ENCODE measurements around the gene RNF38.
"Not testable (repeated sequence)": the region's sequence is repeated elsewhere in the genome, so short reads cannot be mapped to it uniquely, and the experiment has no call there.

The RNF38 gene

GRCh38 chr9:36323926-36324325 is 76.1 kb downstream of the RNF38 start:
- Histone ChIP-seq H3K9me3 (ENCODE audit: control extremely low read depth in 1 of 5, control insufficient read depth in 4 of 5, insufficient read depth in 2 of 5, low read depth in 1 of 5, low read length in 4 of 5) (no peaks in the 10 kb centered on the region), H3K27me3 (replicated peaks in 2 of 5; ENCODE audit: control insufficient read depth in 4 of 5, insufficient read depth in 5 of 5, low read length in 4 of 5) (no peaks in the 10 kb centered on the region), H3K27ac (ENCODE audit: insufficient read depth in 1 of 2, low read depth in 1 of 2, low read length in 2 of 2, poor library complexity in 1 of 2, severe bottlenecking in 2 of 2) (no peak overlapping the region), H3K4me3 (ENCODE audit: control insufficient read depth in 1 of 7, extremely low read depth in 1 of 7, insufficient read depth in 4 of 7, low read depth in 2 of 7, low read length in 6 of 7) (no peak overlapping the region), H3K36me3 (ENCODE audit: control insufficient read depth in 4 of 4, insufficient read depth in 4 of 4, low read length in 3 of 4) (no peaks in the 10 kb centered on the region), H3K4me1 (ENCODE audit: control extremely low read depth in 1 of 4, control insufficient read depth in 4 of 4, insufficient read depth in 4 of 4, low read length in 3 of 4) (peaks cover 0 to 2% (median 0%) of the 10 kb centered on the region in 4 experiments)
- CTCF ChIA-PET, result interaction anchor here (0.9 to 1.6 kb wide), 3 partner anchors 10 to 76 kb away, joined by 3 to 4 read pairs (median 3); no protein-coding TSS in a partner anchor
- WGBS (ENCODE audit: insufficient coverage), result 97% methylated on average over 12 of the region's 12 CpGs
- POLR2A ChIA-PET, result no interaction called here
- DNase-seq, result no peak

- Histone ChIP-seq H3K4me1 (ENCODE audit: control extremely low read depth in 1 of 4, control insufficient read depth in 4 of 4, insufficient read depth in 4 of 4, low read length in 3 of 4) (no peaks in the 10 kb centered on the region), H3K9me3 (ENCODE audit: control extremely low read depth in 1 of 5, control insufficient read depth in 4 of 5, insufficient read depth in 2 of 5, low read depth in 1 of 5, low read length in 4 of 5) (no peaks in the 10 kb centered on the region), H3K36me3 (ENCODE audit: control insufficient read depth in 4 of 4, insufficient read depth in 4 of 4, low read length in 3 of 4) (no peaks in the 10 kb centered on the region), H3K27ac (ENCODE audit: insufficient read depth in 1 of 2, low read depth in 1 of 2, low read length in 2 of 2, poor library complexity in 1 of 2, severe bottlenecking in 2 of 2) (no peak overlapping the region), H3K4me3 (ENCODE audit: control insufficient read depth in 1 of 7, extremely low read depth in 1 of 7, insufficient read depth in 4 of 7, low read depth in 2 of 7, low read length in 6 of 7) (no peak overlapping the region), H3K27me3 (replicated peaks in 2 of 5; ENCODE audit: control insufficient read depth in 4 of 5, insufficient read depth in 5 of 5, low read length in 4 of 5) (no peaks in the 10 kb centered on the region)
- CTCF ChIA-PET, result interaction anchor here (1.3 to 1.4 kb wide), 2 partner anchors 8 to 70 kb away, joined by 3 read pairs; no protein-coding TSS in a partner anchor
- POLR2A ChIA-PET, result no interaction called here
- no peak for DNase-seq
- WGBS (ENCODE audit: insufficient coverage), result no CpG with 5 or more reads among the region's 3 CpGs
Observed at GRCh38 chr9:36322462-36322861, 77.6 kb downstream of the RNF38 start.

- WGBS (ENCODE audit: insufficient coverage), result no CpG with 5 or more reads among the region's 4 CpGs
- H3K4me3 ChIP-seq (ENCODE audit: control insufficient read depth in 1 of 7, extremely low read depth in 1 of 7, insufficient read depth in 4 of 7, low read depth in 2 of 7, low read length in 6 of 7); H3K9me3 ChIP-seq (ENCODE audit: control extremely low read depth in 1 of 5, control insufficient read depth in 4 of 5, insufficient read depth in 2 of 5, low read depth in 1 of 5, low read length in 4 of 5); POLR2A ChIA-PET; H3K4me1 ChIP-seq (ENCODE audit: control extremely low read depth in 1 of 4, control insufficient read depth in 4 of 4, insufficient read depth in 4 of 4, low read length in 3 of 4); H3K36me3 ChIP-seq (ENCODE audit: control insufficient read depth in 4 of 4, insufficient read depth in 4 of 4, low read length in 3 of 4); H3K27me3 ChIP-seq (replicated peaks in 2 of 5; ENCODE audit: control insufficient read depth in 4 of 5, insufficient read depth in 5 of 5, low read length in 4 of 5); H3K27ac ChIP-seq (ENCODE audit: insufficient read depth in 1 of 2, low read depth in 1 of 2, low read length in 2 of 2, poor library complexity in 1 of 2, severe bottlenecking in 2 of 2); DNase-seq: not testable (repeated sequence)
- CTCF ChIA-PET, result interaction anchor here (1.4 kb wide), 1 partner anchor 70 kb away, joined by 3 read pairs; no protein-coding TSS in a partner anchor
Observed at GRCh38 chr9:36321903-36322302, 78.2 kb downstream of the RNF38 start.

- DNase-seq, result no peak
- 96% methylated on average over 4 of the region's 5 CpGs for WGBS (ENCODE audit: insufficient coverage)
- POLR2A ChIA-PET, result no interaction called here
- Histone ChIP-seq H3K4me1 (ENCODE audit: control extremely low read depth in 1 of 4, control insufficient read depth in 4 of 4, insufficient read depth in 4 of 4, low read length in 3 of 4) (peaks cover 0 to 4% (median 0%) of the 10 kb centered on the region in 4 experiments), H3K9me3 (ENCODE audit: control extremely low read depth in 1 of 5, control insufficient read depth in 4 of 5, insufficient read depth in 2 of 5, low read depth in 1 of 5, low read length in 4 of 5) (no peaks in the 10 kb centered on the region), H3K36me3 (ENCODE audit: control insufficient read depth in 4 of 4, insufficient read depth in 4 of 4, low read length in 3 of 4) (no peaks in the 10 kb centered on the region), H3K4me3 (ENCODE audit: control insufficient read depth in 1 of 7, extremely low read depth in 1 of 7, insufficient read depth in 4 of 7, low read depth in 2 of 7, low read length in 6 of 7) (no peak overlapping the region), H3K27me3 (replicated peaks in 2 of 5; ENCODE audit: control insufficient read depth in 4 of 5, insufficient read depth in 5 of 5, low read length in 4 of 5) (no peaks in the 10 kb centered on the region), H3K27ac (ENCODE audit: insufficient read depth in 1 of 2, low read depth in 1 of 2, low read length in 2 of 2, poor library complexity in 1 of 2, severe bottlenecking in 2 of 2) (no peak overlapping the region)
- CTCF ChIA-PET, result no interaction called here
Observed at GRCh38 chr9:36320466-36320865, 79.6 kb downstream of the RNF38 start.

GRCh38 chr9:36319806-36320205 is 80.3 kb downstream of the RNF38 start:
- DNase-seq, result no peak
- Histone ChIP-seq H3K4me1 (ENCODE audit: control extremely low read depth in 1 of 4, control insufficient read depth in 4 of 4, insufficient read depth in 4 of 4, low read length in 3 of 4) (peaks cover 0 to 6% (median 0%) of the 10 kb centered on the region in 4 experiments), H3K36me3 (ENCODE audit: control insufficient read depth in 4 of 4, insufficient read depth in 4 of 4, low read length in 3 of 4) (no peaks in the 10 kb centered on the region), H3K9me3 (ENCODE audit: control extremely low read depth in 1 of 5, control insufficient read depth in 4 of 5, insufficient read depth in 2 of 5, low read depth in 1 of 5, low read length in 4 of 5) (no peaks in the 10 kb centered on the region), H3K27me3 (replicated peaks in 2 of 5; ENCODE audit: control insufficient read depth in 4 of 5, insufficient read depth in 5 of 5, low read length in 4 of 5) (no peaks in the 10 kb centered on the region), H3K27ac (ENCODE audit: insufficient read depth in 1 of 2, low read depth in 1 of 2, low read length in 2 of 2, poor library complexity in 1 of 2, severe bottlenecking in 2 of 2) (no peak overlapping the region), H3K4me3 (ENCODE audit: control insufficient read depth in 1 of 7, extremely low read depth in 1 of 7, insufficient read depth in 4 of 7, low read depth in 2 of 7, low read length in 6 of 7) (no peak overlapping the region)
- ChIA-PET POLR2A (no interaction called here), CTCF (interaction anchor here (1.4 to 2.2 kb wide), 3 partner anchors 9 to 12 kb away, joined by 3 to 6 read pairs (median 5); no protein-coding TSS in a partner anchor)
- WGBS (ENCODE audit: insufficient coverage), result 100% methylated on average over 2 of the region's 6 CpGs

- Histone ChIP-seq H3K4me1 (ENCODE audit: control extremely low read depth in 1 of 4, control insufficient read depth in 4 of 4, insufficient read depth in 4 of 4, low read length in 3 of 4) (peaks cover 0 to 6% (median 0%) of the 10 kb centered on the region in 4 experiments), H3K36me3 (ENCODE audit: control insufficient read depth in 4 of 4, insufficient read depth in 4 of 4, low read length in 3 of 4) (no peaks in the 10 kb centered on the region), H3K27ac (ENCODE audit: insufficient read depth in 1 of 2, low read depth in 1 of 2, low read length in 2 of 2, poor library complexity in 1 of 2, severe bottlenecking in 2 of 2) (no peak overlapping the region), H3K4me3 (ENCODE audit: control insufficient read depth in 1 of 7, extremely low read depth in 1 of 7, insufficient read depth in 4 of 7, low read depth in 2 of 7, low read length in 6 of 7) (no peak overlapping the region), H3K27me3 (replicated peaks in 2 of 5; ENCODE audit: control insufficient read depth in 4 of 5, insufficient read depth in 5 of 5, low read length in 4 of 5) (no peaks in the 10 kb centered on the region), H3K9me3 (ENCODE audit: control extremely low read depth in 1 of 5, control insufficient read depth in 4 of 5, insufficient read depth in 2 of 5, low read depth in 1 of 5, low read length in 4 of 5) (no peaks in the 10 kb centered on the region)
- ChIA-PET POLR2A (no interaction called here), CTCF (interaction anchor here (1.0 to 2.2 kb wide), 5 partner anchors 8 to 72 kb away, joined by 3 to 6 read pairs (median 4); no protein-coding TSS in a partner anchor)
- 100% methylated on average over 6 of the region's 7 CpGs for WGBS (ENCODE audit: insufficient coverage)
- no peak for DNase-seq
Observed at GRCh38 chr9:36319183-36319582, 80.9 kb downstream of the RNF38 start.

GRCh38 chr9:36318212-36318802 is 81.8 kb downstream of the RNF38 start:
- DNase-seq, result no peak
- Histone ChIP-seq H3K4me1 (ENCODE audit: control extremely low read depth in 1 of 4, control insufficient read depth in 4 of 4, insufficient read depth in 4 of 4, low read length in 3 of 4) (peaks cover 0 to 6% (median 0%) of the 10 kb centered on the region in 4 experiments), H3K36me3 (ENCODE audit: control insufficient read depth in 4 of 4, insufficient read depth in 4 of 4, low read length in 3 of 4) (no peaks in the 10 kb centered on the region), H3K27me3 (replicated peaks in 2 of 5; ENCODE audit: control insufficient read depth in 4 of 5, insufficient read depth in 5 of 5, low read length in 4 of 5) (no peaks in the 10 kb centered on the region), H3K4me3 (ENCODE audit: control insufficient read depth in 1 of 7, extremely low read depth in 1 of 7, insufficient read depth in 4 of 7, low read depth in 2 of 7, low read length in 6 of 7) (no peak overlapping the region), H3K9me3 (ENCODE audit: control extremely low read depth in 1 of 5, control insufficient read depth in 4 of 5, insufficient read depth in 2 of 5, low read depth in 1 of 5, low read length in 4 of 5) (no peaks in the 10 kb centered on the region), H3K27ac (ENCODE audit: insufficient read depth in 1 of 2, low read depth in 1 of 2, low read length in 2 of 2, poor library complexity in 1 of 2, severe bottlenecking in 2 of 2) (no peak overlapping the region)
- WGBS (ENCODE audit: insufficient coverage), result 98% methylated on average over 7 of the region's 14 CpGs
- ChIA-PET CTCF (interaction anchor here (1.0 to 2.2 kb wide), 5 partner anchors 8 to 71 kb away, joined by 3 to 6 read pairs (median 4); no protein-coding TSS in a partner anchor), POLR2A (no interaction called here)

Data from common myeloid progenitor, CD34-positive (primary cell).